ENCODE results near the gene MRPS23.

The MRPS23 gene

DNA sequence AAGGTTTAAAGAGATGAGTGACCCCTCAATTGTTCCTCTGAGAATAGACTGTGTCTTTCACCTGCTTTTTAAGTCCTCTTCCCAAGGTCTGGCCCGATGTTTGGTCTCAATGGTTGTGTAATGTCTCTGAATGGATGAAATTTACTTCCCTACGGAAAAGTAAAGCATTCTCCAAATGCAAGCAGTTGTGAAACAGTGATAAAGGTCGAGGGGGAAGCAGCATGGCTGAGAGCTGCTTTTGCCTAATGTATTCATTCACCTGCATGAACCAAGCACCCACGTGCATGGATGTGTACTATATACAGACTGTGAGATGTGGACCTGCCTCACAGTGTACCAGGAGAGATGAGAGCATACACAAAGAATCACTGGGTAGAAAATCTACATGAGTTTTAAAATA, 11.4 kb downstream of the MRPS23 start:
- no peak for DNase-seq (ENCODE audit: low spot score)

- no peak for DNase-seq (ENCODE audit: low spot score)
Measured at GRCh38 chr17:57835333-57835900, 14.4 kb downstream of the MRPS23 start.

- no peak for DNase-seq (ENCODE audit: low spot score)
Measured at GRCh38 chr17:57834146-57834741, 15.6 kb downstream of the MRPS23 start.

GRCh38 chr17:57833179-57833939, 16.5 kb downstream of the MRPS23 start:
- peak; percentile 72 for DNase-seq (ENCODE audit: low spot score)

DNA sequence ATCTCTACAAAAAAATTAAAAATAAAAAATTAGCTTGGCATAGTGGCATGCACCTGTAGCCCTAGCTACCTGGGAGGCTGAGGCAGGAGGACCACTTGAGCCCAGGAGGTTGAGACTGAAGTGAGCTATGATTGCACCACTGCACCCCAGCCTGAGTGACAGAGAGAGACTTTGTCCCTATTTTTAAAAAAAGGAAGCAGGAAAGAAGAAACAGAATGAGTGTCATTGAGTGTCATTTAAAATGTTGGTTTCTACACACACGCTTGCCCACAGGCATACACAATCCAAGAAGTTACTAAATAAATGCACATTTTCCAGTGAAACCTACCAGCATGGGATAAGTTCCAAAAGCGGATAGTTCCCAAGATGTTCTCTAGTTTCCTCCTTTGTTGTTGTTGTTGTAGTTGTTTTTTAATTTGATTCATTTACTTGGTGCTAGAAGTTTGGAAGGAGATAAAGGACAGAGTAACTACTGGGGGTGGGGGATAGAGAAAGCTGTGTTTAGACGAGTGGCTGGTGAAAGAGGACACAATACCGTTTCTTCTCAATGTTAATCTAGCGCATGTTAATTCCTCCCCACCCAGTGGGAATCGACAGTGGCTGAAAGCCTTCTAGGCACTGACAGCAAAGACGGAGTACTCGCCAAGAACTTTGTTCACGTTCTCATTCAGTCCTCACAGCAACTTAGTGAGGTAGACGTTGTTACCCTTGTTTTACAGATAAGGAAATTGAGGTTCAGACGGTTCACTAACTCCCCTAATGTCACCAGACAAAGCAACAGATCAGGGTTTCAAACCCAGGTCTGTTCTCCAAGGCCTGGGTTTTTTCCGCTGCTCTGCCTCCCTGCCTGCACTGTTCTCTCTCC, 17.3 kb downstream of the MRPS23 start:
- no peak for DNase-seq (ENCODE audit: low spot score)

GRCh38 chr17:57830880-57831279, 19.0 kb downstream of the MRPS23 start:
- no peak for DNase-seq (ENCODE audit: low spot score)

DNA sequence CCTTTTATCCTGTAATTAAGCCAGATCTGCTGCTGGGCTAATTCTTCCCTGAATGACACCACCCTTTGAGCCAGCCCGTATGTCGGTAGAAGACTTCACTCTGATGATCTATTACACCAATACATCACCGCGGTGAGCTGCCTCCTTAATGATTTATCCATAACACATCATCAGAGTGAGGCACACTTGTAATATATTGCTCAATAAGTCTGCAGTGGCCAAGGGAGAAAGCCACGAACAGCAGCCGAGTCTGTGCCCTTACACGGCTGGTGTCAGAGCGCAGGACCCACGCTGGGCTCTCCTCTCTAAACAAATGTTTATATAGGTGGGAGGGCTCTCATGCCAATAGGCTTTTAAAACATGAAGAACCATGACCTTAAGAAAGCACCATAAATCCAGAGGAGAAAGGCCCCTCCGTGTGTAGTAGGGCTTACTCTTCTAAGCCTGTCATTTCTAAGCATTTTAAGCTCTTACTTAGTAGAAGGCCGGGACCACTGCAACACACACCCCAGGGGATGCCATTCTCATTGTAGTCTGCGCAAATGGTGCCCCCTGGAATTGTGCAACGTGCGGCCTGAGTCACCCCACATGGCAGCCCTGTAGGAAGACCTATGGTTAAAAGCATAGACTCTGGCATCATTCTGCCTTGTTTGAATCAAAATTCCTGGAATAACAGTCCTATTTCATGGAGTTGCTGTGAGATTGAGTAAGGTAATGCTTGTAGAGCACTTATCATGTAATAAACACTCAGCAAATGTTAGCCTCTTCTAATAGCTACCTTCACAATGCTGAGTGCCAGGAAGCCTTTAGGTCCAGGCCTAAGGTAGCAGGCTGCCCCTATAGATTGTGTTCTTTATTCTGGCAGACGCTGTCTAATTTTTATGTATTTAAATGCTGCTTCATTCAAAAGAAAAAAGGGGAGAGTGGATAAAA, 26.1 kb downstream of the MRPS23 start:
- DNase-seq (ENCODE audit: low spot score), result no peak

GRCh38 chr17:57819867-57820266, 30.0 kb downstream of the MRPS23 start:
- no peak for DNase-seq (ENCODE audit: low spot score)

- no peak for DNase-seq (ENCODE audit: low spot score)
Measured at GRCh38 chr17:57819285-57819684, 30.6 kb downstream of the MRPS23 start.

GRCh38 chr17:57818066-57818465, 31.8 kb downstream of the MRPS23 start:
- no peak for DNase-seq (ENCODE audit: low spot score)

DNA sequence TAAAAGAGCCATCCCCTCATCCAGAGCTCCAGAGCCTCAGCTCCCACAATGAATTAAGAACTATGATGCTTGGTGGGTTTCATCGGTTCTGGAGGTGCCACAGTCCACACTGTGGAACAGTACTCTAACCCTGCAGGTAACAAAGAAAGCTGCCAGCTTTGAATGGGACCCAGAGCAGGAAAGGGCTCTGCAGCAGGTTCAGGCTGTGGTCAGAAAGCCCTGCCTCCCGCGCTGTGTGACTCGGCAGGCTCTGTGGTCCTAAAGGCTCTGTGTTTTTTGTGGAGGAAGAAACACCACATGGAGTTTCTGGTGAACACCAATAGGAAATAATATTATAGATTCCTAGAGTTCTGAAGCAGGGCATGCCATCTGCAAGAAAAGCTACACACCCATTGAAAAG, 32.5 kb downstream of the MRPS23 start:
- DNase-seq (ENCODE audit: low spot score), result no peak

GRCh38 chr17:57814421-57814820, 35.4 kb downstream of the MRPS23 start:
- DNase-seq (ENCODE audit: low spot score), result no peak

GRCh38 chr17:57811638-57812280, 38.1 kb downstream of the MRPS23 start:
- no peak for DNase-seq (ENCODE audit: low spot score)

DNA sequence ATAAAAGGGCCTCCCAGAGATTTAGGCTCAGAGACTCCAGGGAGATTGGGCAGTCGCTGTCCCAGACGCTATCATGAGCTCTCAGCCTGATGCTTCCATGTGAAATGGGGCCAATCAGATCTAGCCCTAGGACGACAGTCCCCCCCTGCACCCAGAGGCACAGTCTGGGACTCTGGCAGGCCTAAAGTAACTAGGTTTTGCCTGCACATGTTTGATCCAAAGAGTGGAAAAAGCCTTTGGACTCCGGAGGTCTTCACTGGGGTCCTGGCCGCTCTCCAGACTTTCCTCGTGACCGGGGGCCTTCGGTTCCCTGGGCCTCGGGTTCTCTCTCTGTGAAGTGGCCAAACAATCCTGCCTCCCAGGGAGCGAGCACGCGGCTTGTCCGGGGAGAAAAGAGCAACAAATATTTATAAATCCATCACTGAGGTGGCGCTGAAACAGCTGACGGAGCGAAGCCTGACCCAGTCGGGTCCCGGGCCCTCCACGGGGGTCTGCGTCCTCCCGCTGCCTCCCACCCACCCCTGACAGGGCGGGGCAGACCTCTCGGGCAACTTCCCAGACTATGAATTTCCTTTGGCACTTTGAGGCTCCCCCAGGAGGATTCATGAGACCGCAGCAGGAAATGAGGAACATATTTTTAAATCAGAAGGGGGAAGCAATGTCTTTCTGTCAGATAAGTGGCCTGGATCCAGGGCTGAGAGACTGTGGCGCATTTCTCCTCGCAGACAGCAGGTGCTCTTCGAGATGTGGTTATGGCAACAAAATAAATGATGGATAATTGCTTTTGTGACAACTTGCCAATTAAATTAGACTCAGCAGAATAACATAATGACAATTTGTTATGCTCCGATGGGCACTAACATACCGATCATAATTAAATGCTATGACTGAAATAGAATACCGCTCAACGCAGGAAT, 38.9 kb downstream of the MRPS23 start:
- no peak for DNase-seq (ENCODE audit: low spot score)

- no peak for DNase-seq (ENCODE audit: low spot score)
Measured at GRCh38 chr17:57809879-57810278, 40.0 kb downstream of the MRPS23 start.

DNA sequence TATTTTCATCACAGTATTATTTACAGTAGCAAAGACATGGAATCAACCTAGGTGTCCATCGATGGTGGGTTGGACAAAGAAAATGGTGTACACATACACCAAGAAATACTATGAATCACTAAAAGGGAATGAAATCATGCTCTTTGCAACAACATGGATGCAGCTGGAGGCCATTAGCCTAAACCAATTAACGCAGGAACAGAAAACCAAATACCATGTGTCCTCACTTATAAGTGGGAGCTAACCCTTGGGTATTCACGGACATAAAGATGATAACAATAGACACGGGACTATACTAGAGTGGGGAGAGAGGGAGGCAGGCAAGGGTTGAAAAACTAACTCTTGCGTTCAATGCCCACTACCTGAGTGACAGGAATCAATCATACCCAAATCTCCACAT, 41.0 kb downstream of the MRPS23 start:
- DNase-seq (ENCODE audit: low spot score), result no peak

DNA sequence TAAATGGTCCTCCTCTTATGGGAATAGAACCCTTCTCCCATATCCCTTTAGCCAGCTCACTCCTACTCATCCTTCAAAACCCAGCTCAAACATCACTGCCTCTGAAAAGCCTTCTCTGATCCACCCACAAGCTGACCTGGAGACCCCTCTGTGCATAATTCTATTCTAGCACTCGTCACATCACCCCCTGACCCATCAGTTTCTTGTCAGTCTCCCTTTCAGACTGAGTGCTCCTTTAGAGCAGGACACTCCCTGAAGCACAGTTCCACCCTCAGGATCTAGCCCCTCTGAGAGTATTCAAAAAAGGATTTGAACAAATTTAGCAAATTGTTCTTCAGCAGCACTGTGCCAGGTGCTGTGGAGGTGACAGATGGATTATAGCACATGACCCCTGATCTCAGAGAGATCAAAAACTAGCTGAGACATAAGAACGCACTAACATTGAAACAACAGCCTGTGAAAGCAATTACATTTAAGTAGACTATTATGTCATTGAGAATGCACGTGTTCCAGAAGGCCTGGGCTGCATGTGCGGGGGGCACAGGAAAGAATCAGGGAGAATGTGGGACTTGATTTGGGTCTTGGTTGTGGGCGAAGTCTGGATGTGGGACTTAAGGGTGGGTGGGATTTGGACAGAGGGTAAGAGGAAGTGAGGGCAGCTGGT, 43.5 kb downstream of the MRPS23 start:
- DNase-seq (ENCODE audit: low spot score), result no peak

GRCh38 chr17:57803021-57803420, 46.8 kb downstream of the MRPS23 start:
- no peak for DNase-seq (ENCODE audit: low spot score)

- no peak for DNase-seq (ENCODE audit: low spot score)
Measured at GRCh38 chr17:57801044-57801711, 48.7 kb downstream of the MRPS23 start.
